K562 (cell line): ENCODE measurements around the gene FBXO10. TPM values are rescaled to one million over a fixed set of nuclear protein-coding genes. Genes with fewer than 3 reads are reported as not detected.

Source experiments
- DIDO1 ChIP-seq: fragments of 450-650 bp; IDR thresholded peaks from 2 replicates; pipeline ENCODE4 v1.6.1; 2016; ENCODE audit warnings: low read depth, missing biosample characterization, missing genetic modification characterization
- E2F3 ChIP-seq: fragments of 250-450 bp; sonication (Bioruptor Pico); IDR thresholded peaks from 2 replicates; pipeline ENCODE4 v1.4.0; 2020; ENCODE audit warnings: mild to moderate bottlenecking
- ELK3 ChIP-seq: fragments of 450-650 bp; formaldehyde crosslinking; IDR thresholded peaks from 2 replicates; pipeline ENCODE4 v1.4.0; 2020; ENCODE audit warnings: mild to moderate bottlenecking
- ETV1 ChIP-seq: fragments of 450-650 bp; conservative IDR thresholded peaks from 2 replicates; pipeline ENCODE4 v1.6.1; 2016; ENCODE audit warnings: missing genetic modification characterization, control low read depth, low read depth, missing compliant biosample characterization
- GABPB1 ChIP-seq: sonication (generic); formaldehyde crosslinking; IDR thresholded peaks from 2 replicates; pipeline ENCODE4 v1.8.0; 2022; ENCODE audit warnings: mild to moderate bottlenecking, missing genetic modification reagents
- GTF2F1 ChIP-seq: IDR thresholded peaks from 2 replicates; pipeline ENCODE4 v1.6.1; 2011; ENCODE audit warnings: low read depth, low read length, improper control_type of control experiment
- MCM2 ChIP-seq: fragments of 450-650 bp; IDR thresholded peaks from 2 replicates; pipeline ENCODE4 v1.6.1; 2017; ENCODE audit warnings: low read depth, mild to moderate bottlenecking
- MEIS2 ChIP-seq: fragments of 450-650 bp; IDR thresholded peaks from 2 replicates; pipeline ENCODE4 v1.6.1; 2014; ENCODE audit warnings: mild to moderate bottlenecking; ENCODE audit not compliant: partially characterized antibody
- NELFE ChIP-seq: IDR thresholded peaks from 2 replicates; pipeline ENCODE4 v1.6.1; 2011; ENCODE audit warnings: mild to moderate bottlenecking; ENCODE audit not compliant: insufficient read depth, insufficient read length
- NFE2 ChIP-seq: IDR thresholded peaks from 2 replicates; pipeline ENCODE4 v1.6.1; 2014; ENCODE audit warnings: antibody characterized with exemption, low read depth
- NR2F6 ChIP-seq: fragments of 450-650 bp; formaldehyde crosslinking; IDR thresholded peaks from 2 replicates; pipeline ENCODE4 v1.4.0; 2020; ENCODE audit warnings: mild to moderate bottlenecking
- NRF1 ChIP-seq, 2 experiments: fragments of 450-650 bp; IDR thresholded peaks in 1 of 2; conservative IDR thresholded peaks in 1 of 2; 2 replicates each; pipeline ENCODE4 v1.6.1; 2014; ENCODE audit warnings: mild to moderate bottlenecking in 2 of 2
- POLR2B ChIP-seq: fragments of 450-650 bp; IDR thresholded peaks from 2 replicates; pipeline ENCODE4 v1.6.1; 2018; ENCODE audit warnings: low read depth; ENCODE audit not compliant: partially characterized antibody
- POLR2H ChIP-seq: IDR thresholded peaks from 2 replicates; pipeline ENCODE4 v1.6.1; 2016; ENCODE audit warnings: missing genetic modification characterization, low read depth, mild to moderate bottlenecking, control low read depth, missing compliant biosample characterization, moderate library complexity
- SAFB ChIP-seq: fragments of 200-400 bp; formaldehyde crosslinking; IDR thresholded peaks from 2 replicates; pipeline ENCODE4 v1.6.1; 2017; ENCODE audit warnings: low read depth, low read length, borderline replicate concordance
- SIN3A ChIP-seq, 2 experiments: fragments of 150-350 bp in 1 of 2; IDR thresholded peaks; 2 replicates each; pipeline ENCODE4 v1.6.1; 2011 to 2016; ENCODE audit warnings: borderline replicate concordance in 2 of 2, low read depth in 2 of 2, low read length in 2 of 2, mild to moderate bottlenecking in 2 of 2, moderate library complexity in 2 of 2; ENCODE audit not compliant: control insufficient read depth in 1 of 2
- TCF3 ChIP-seq: sonication (generic); formaldehyde crosslinking; IDR thresholded peaks from 2 replicates; pipeline ENCODE4 v1.4.0; 2020; ENCODE audit warnings: mild to moderate bottlenecking, missing genetic modification reagents
- TCF7 ChIP-seq: sonication (generic); IDR thresholded peaks from 2 replicates; pipeline ENCODE4 v1.6.1; 2016; ENCODE audit warnings: antibody characterized with exemption, borderline replicate concordance
- ZNF764 ChIP-seq: fragments of 250-450 bp; sonication (Bioruptor Pico); IDR thresholded peaks from 2 replicates; pipeline ENCODE4 v1.4.0; 2020; ENCODE audit warnings: low read depth, mild to moderate bottlenecking, moderate library complexity
- polyA plus RNA-seq, 8 experiments: library from polyadenylated mRNA; depleted of rRNA in 4 of 8; stranded (reverse) in 5 of 8; unstranded in 3 of 8; fragments of >200 nt; fragmentation: Nextera tagmentation in 2 of 8; fragmentation: Illumina TruSeq in 1 of 8; extraction: Ambion mirVana in 2 of 8; extraction: Trizol in 1 of 8; gene quantifications; 2 replicates each; pipeline versions ENCODE4 v1.2.1 to v1.2.3, GENCODE V29; 2011 to 2014; ENCODE audit warnings: inconsistent platforms in 1 of 8, missing spikeins in 1 of 8
- total RNA-seq, 7 experiments: library from RNA; depleted of rRNA in 6 of 7; stranded (reverse); fragments of >200 nt in 6 of 7; fragmentation: Illumina TruSeq in 2 of 7; extraction: Trizol in 2 of 7; gene quantifications; 2 replicates each; pipeline versions ENCODE4 v1.2.1 to v1.2.3, GENCODE V29; 2011 to 2021; ENCODE audit warnings: low replicate concordance in 1 of 7
- TF ChIP-seq, protein P1 (sequence below): sonication (generic); formaldehyde crosslinking; IDR thresholded peaks from 2 replicates; pipeline ENCODE4 v1.5.0; 2020; ENCODE audit warnings: missing genetic modification reagents
- TF ChIP-seq, protein P2 (sequence below): fragments of 450-650 bp; IDR thresholded peaks from 2 replicates; pipeline ENCODE4 v1.6.1; 2016; ENCODE audit warnings: low read depth, mild to moderate bottlenecking, moderate library complexity
- TF ChIP-seq, protein P3 (sequence below): fragments of 450-650 bp; IDR thresholded peaks from 2 replicates; pipeline ENCODE4 v1.6.1; 2016
- TF ChIP-seq, protein P4 (sequence below): fragments of 250-450 bp; sonication (Bioruptor Pico); IDR thresholded peaks from 2 replicates; pipeline ENCODE4 v1.8.0; 2021; ENCODE audit warnings: moderate library complexity, mild to moderate bottlenecking, inconsistent platforms

Gene FBXO10
- total and polyA plus RNA-seq, 9 of the 15 experiments (the other 6 are each of a cell fraction or from before 2014, with no cell fraction given): 0.84 to 9.9 (median 6.0) TPM

- TF ChIP-seq TCF7: 0 out of 2 replicates have a peak, but pooled peaks have one; percentile 45
- 0 out of 2 replicates have a peak, but pooled peaks have one; percentile 48 for TF ChIP-seq SAFB
- peak; percentile 38 for TF ChIP-seq MEIS2
- TF ChIP-seq POLR2H: peak; percentile 58
- TF ChIP-seq, protein P1, sequence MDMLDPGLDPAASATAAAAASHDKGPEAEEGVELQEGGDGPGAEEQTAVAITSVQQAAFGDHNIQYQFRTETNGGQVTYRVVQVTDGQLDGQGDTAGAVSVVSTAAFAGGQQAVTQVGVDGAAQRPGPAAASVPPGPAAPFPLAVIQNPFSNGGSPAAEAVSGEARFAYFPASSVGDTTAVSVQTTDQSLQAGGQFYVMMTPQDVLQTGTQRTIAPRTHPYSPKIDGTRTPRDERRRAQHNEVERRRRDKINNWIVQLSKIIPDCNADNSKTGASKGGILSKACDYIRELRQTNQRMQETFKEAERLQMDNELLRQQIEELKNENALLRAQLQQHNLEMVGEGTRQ (CRISPR knock-in tag): peak; percentile 52
- peak; percentile 40 for TF ChIP-seq NELFE
- no peak for TF ChIP-seq ELK3 (CRISPR knock-in tag)
- TF ChIP-seq E2F3: peak; percentile 44; the same call in 1 of the 2 replicates
- TF ChIP-seq POLR2B: peak; percentile 75
- TF ChIP-seq ETV1 (tag): 0 out of 2 replicates have a peak, but pooled peaks have one; percentile 11
- no peak for TF ChIP-seq MCM2
- TF ChIP-seq GTF2F1: peak; percentile 79; the same call in 1 of the 2 replicates
- TF ChIP-seq ZNF764 (CRISPR knock-in tag): no peak
- peak in 1 of 2 experiments; percentile 97; a peak in 3 of 4 replicates for TF ChIP-seq SIN3A (IDR thresholded peaks at IDR 0.05; ENCODE audit: borderline replicate concordance in 2 of 2, control insufficient read depth in 1 of 2, low read depth in 2 of 2, low read length in 2 of 2)
- TF ChIP-seq TCF3 (CRISPR knock-in tag): 0 out of 2 replicates have a peak, but pooled peaks have one; percentile 5
- peak; percentile 76 to 81 for TF ChIP-seq NRF1 (conservative IDR thresholded peaks at IDR 0.05 in 1 of 2, IDR thresholded peaks at IDR 0.05 in 1 of 2)
- TF ChIP-seq NR2F6: no peak
- no peak for TF ChIP-seq NFE2
- TF ChIP-seq, protein P2, sequence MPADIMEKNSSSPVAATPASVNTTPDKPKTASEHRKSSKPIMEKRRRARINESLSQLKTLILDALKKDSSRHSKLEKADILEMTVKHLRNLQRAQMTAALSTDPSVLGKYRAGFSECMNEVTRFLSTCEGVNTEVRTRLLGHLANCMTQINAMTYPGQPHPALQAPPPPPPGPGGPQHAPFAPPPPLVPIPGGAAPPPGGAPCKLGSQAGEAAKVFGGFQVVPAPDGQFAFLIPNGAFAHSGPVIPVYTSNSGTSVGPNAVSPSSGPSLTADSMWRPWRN: no peak
- TF ChIP-seq, protein P3, sequence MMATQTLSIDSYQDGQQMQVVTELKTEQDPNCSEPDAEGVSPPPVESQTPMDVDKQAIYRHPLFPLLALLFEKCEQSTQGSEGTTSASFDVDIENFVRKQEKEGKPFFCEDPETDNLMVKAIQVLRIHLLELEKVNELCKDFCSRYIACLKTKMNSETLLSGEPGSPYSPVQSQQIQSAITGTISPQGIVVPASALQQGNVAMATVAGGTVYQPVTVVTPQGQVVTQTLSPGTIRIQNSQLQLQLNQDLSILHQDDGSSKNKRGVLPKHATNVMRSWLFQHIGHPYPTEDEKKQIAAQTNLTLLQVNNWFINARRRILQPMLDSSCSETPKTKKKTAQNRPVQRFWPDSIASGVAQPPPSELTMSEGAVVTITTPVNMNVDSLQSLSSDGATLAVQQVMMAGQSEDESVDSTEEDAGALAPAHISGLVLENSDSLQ: peak; percentile 82
- peak; percentile 88 for TF ChIP-seq GABPB1 (CRISPR knock-in tag)
- TF ChIP-seq, protein P4, sequence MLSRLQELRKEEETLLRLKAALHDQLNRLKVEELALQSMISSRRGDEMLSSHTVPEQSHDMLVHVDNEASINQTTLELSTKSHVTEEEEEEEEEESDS (CRISPR knock-in tag): no peak
- TF ChIP-seq DIDO1: 0 out of 2 replicates have a peak, but pooled peaks have one; percentile 36
These were observed 90.6 kb downstream of the FBXO10 start, which contains the start of gene POLR1E (continued) for GRCh38 chr9:37485389-37486255.
